ENCODE measurements around the gene MTMR6.

- TF ChIP-seq CTCF (IDR thresholded peaks at IDR 0.05; ENCODE audit: low read length) (no peak), EZH2 (IDR thresholded peaks at IDR 0.05; ENCODE audit: borderline replicate concordance, low read length) (no peak)
These were observed 53.4 kb downstream of the MTMR6 start for GRCh38 chr13:25233861-25234260.

All from OCI-LY1 (cell line).